GM21423 (cell line): Measurements from ENCODE around the gene CSTPP1.

Source experiments
- ATAC-seq: cut with Tn5 transposase; IDR thresholded peaks from one replicate; pipeline ENCODE4 v1.9.1; 2021; ENCODE audit warnings: mild to moderate bottlenecking, moderate library complexity; ENCODE audit not compliant: unreplicated experiment

CSTPP1 gene

DNA sequence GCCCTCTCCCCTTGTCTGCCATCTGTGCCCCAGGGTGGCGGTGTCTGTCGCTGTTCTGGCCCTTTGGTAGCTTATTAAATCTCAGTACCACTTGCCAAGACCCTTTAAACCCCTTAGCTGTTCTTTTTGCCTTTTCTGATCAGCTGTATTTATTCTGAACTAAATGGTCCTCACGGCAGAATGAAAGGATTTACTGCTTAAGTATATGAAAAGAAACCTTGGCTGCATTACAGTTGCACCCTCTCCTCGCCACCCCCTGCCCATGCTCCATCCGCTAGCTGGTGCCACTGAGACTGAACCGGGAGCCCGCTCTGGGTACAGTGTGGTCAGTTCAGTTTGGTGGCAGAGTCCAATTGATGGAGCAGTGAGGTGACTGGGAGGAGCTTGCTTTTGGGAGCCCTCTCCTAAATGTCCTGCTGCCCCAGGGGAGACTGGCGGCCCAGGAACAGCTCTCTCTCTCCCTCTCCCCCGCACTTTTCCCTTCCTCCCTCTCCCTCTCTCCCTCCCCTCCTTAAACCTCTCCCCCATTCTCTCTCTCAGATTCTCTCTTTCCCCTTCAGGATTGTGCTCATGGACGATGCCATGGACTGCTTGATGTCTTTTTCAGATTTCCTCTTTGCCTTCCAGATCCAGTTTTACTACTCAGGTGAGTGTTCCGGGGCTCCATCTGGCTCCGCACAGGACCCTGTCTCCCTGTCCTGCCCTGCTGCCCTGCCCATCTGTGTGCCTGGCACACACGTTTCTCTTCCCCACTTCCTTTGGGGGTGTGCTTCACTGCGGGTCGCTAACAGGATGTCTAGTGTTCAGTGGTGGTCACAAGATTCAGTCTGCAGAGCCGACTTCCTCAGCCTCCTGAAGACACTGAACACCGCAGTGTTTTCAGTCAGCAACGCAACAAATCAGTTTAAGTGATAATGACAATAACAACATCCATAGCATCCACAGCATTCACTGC lies 218.3 kb downstream of the CSTPP1 start:
- ATAC-seq: no peak

GRCh38 chr11:47155879-47156278 lies 219.3 kb downstream of the CSTPP1 start:
- no peak for ATAC-seq

GRCh38 chr11:47156333-47156732 lies 219.8 kb downstream of the CSTPP1 start:
- no peak for ATAC-seq

GRCh38 chr11:47156951-47157350 lies 220.4 kb downstream of the CSTPP1 start:
- no peak for ATAC-seq

DNA sequence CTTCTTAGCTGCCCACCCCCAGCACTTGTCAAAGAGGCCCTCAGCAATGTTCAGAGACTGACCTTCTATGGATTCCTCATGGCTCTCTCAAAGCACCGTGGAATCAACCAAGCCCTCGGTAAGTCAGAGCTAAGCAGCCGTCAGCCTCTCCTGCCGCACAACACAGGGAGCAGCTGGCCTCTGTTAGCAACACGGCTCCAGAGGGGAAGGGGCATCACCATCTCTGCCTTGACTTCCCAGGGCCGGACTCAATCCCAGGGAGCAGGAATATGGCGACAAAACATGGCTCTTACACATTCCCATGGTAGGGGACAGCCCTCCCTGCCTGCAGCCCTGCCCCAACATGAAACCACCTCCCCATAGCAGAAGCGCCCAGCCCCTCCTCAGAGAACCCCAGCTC lies 221.2 kb downstream of the CSTPP1 start:
- no peak for ATAC-seq

DNA sequence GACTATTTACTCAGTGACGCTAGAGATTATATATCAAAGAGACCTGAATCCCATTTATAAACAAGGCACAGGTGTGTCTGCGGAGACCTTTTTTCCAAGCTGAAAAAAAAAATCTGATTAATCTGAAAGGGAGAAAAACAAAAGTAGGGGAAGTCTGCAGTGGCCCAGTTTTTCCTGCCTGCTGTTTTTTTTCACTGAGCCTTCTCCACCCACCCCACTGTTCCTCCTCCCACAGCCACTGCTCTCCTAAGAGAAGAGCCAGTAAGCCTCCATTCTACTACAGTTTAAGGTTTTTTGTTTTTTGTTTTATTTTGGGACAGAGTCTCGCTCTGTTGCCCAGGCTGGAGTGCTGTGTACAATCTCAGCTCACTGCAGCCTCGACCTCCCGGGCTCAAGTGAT lies 221.7 kb downstream of the CSTPP1 start:
- no peak for ATAC-seq

DNA sequence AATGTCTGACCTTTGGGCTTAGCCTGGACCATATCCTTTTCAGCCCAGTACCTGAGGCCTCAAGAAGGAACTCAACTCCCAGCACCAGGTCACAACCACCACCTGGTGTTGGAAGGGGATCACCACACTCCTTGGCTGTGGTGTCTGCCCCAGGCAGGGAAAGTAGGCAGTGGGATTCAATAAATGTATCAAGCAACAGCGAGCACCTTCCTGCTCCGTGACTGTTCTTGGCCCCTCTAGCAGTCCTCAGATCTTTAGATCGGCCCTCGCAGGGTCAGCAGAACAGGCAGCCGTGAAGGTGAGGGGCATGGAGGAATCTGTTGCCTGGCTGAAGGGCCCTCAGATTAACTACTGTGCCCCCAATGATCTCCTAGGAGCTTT lies 224.2 kb downstream of the CSTPP1 start:
- no peak for ATAC-seq

GRCh38 chr11:47161134-47161854 lies 224.7 kb downstream of the CSTPP1 start:
- no peak for ATAC-seq

DNA sequence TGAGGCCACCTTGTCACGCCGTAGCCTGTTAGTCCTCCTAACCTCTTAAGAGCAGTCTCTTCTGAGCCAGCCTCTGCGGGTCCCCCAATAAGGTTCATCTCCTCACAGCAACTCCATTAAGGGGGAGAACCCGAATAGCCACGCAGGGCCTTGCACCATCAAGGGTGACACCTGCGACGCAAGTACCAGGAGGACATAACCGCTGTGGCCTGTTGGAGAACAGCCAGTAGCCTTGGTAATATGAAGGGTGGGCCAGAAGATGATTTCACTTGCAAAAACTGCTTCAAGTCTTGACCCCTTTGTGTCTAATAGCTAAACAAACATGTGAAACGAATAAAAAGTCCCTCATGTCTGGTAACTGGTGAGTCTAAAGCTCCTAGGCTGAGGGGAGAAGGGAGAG lies 225.3 kb downstream of the CSTPP1 start:
- ATAC-seq: no peak

- no peak for ATAC-seq
Measured at GRCh38 chr11:47162426-47162825, 225.9 kb downstream of the CSTPP1 start.

DNA sequence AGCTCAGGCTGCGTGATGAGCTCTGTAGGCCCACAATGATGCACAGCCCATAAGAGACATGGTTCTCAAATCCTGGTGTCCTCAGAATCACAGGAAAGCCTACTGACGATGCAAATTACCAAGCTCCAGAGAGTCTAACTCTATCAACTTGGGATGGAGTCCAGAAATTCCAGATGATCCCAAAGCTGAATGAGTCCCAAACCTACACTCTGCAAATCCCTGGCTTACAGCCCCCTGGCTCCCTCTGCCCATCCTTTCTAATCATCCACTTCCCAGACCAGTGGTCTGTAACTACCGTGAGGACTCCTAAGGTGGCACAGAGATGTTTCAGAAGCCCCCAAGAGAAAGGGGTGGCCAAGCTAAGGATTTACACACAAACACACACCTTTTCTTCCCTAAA lies 226.6 kb downstream of the CSTPP1 start:
- no peak for ATAC-seq

DNA sequence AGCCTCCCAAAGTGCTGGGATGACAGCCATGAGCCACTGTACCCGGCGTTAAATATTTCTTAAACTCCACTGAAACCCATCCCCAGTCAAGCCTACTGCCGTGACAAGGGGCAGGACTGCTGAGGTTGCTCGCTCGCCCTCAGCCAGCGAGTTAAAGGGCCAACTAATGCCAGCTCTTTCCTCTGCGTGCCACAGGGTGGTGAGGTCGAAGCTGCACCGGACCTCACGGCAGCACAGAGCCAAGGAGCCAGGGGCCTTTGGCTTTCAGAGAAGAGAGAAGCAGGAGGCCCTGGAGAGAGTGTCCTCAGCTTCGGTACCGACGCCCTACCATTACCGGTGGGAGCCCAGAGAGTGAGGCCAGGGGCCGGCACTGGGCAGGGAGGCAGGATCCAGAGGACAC lies 227.3 kb downstream of the CSTPP1 start:
- no peak for ATAC-seq

DNA sequence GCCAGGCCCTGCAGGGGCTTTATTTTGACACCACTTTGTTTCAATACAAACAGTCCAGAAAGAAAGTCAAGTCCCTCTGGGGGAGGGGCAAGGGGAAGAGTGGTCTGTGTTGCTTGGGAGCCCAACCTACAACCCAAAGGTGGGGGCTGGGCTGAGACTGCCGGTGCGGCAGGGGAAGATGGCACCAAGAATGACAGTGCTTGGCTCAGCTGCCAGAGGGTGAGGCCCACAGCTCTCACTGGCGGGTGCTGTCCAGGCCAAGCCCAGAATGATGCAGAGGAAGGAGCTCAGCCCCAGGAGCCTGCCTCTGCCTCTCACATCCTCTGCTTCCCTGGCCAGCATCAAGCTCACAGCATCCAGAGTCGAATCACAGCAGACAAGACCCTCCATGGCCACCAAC lies 227.8 kb downstream of the CSTPP1 start:
- no peak for ATAC-seq

- ATAC-seq: no peak
Measured at GRCh38 chr11:47165253-47165840, 228.8 kb downstream of the CSTPP1 start.

GRCh38 chr11:47166368-47166767 lies 229.8 kb downstream of the CSTPP1 start:
- ATAC-seq: no peak

- no peak for ATAC-seq
Measured at GRCh38 chr11:47171061-47171838, 234.7 kb downstream of the CSTPP1 start.

- ATAC-seq: no peak
Measured at GRCh38 chr11:47171856-47172255, 235.3 kb downstream of the CSTPP1 start.

GRCh38 chr11:47172740-47173336 lies 236.3 kb downstream of the CSTPP1 start:
- ATAC-seq: no peak

- ATAC-seq: no peak
Measured at GRCh38 chr11:47175746-47176327, 239.3 kb downstream of the CSTPP1 start.
